Mammary epithelial cell (primary cell): Measurements from ENCODE around the gene XAF1.

Source experiments
- CTCF ChIP-seq, 2 donors: IDR thresholded peaks in 1 of 2; conservative IDR thresholded peaks in 1 of 2; 2 replicates each; pipeline ENCODE4 v1.5.1; 2011 to 2012; ENCODE audit warnings: inconsistent platforms in 2 of 2, low read length in 2 of 2, mild to moderate bottlenecking in 2 of 2, control low read depth in 1 of 2, low read depth in 1 of 2; ENCODE audit not compliant: insufficient read depth in 1 of 2; ENCODE audit errors: extremely low read depth in 1 of 2
- EZH2 ChIP-seq: IDR thresholded peaks from 2 replicates; pipeline ENCODE4 v1.6.1; 2012; ENCODE audit warnings: low read length, inconsistent platforms, borderline replicate concordance

GRCh38 chr17:6782244-6782643 is 26.4 kb downstream of the XAF1 start:
- TF ChIP-seq CTCF (conservative IDR thresholded peaks at IDR 0.05 in 1 of 2, IDR thresholded peaks at IDR 0.05 in 1 of 2; ENCODE audit: extremely low read depth in 1 of 2, insufficient read depth in 1 of 2, low read depth in 1 of 2, low read length in 2 of 2) (no peak), EZH2 (no peak)
